Adrenal gland (tissue), 5 donors: Measurements from ENCODE around the gene ANKFN1.

Experiments
- POLR2A ChIP-seq, 2 donors: fragments of 450-650 bp; IDR thresholded peaks; one replicate each; pipeline ENCODE4 v1.6.1; 2017; ENCODE audit warnings: antibody characterized with exemption in 2 of 2, mild to moderate bottlenecking in 2 of 2, moderate library complexity in 1 of 2
- TF ChIP-seq, protein P1 (sequence below), 6 experiments: fragments of 450-650 bp in 4 of 6; fragments of 200-600 bp in 2 of 6; sonication (generic) in 1 of 6; IDR thresholded peaks; 1 replicate in 5 of 6; 2 replicates in 1 of 6; pipeline versions ENCODE4 v1.5.1 to v1.8.0; 2016 to 2021; ENCODE audit warnings: antibody characterized with exemption in 6 of 6, mild to moderate bottlenecking in 2 of 6, moderate library complexity in 1 of 6
- donor health status: DM: no; HTN: no; CAD: no.

DNA sequence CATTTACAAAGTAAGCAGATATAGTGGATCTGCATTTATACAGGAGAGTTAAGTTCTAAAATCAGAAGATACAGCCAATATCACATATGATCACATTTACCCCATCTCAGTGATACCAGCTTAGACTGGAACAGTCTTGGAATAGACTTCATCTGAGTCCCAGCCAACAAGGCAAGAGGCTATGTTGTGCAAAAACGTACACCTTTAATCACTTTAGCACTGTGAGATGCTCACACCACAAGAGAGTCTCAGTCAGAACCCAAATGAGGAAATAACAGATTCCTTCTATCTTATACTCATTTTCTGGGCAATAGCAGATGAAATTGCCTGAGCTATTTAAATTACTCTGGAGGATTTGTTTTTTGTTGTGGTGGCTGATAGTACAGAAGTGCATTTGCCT, 145.6 kb downstream of the ANKFN1 start:
- no peak for TF ChIP-seq POLR2A (IDR thresholded peaks at IDR 0.05)
- TF ChIP-seq, protein P1, sequence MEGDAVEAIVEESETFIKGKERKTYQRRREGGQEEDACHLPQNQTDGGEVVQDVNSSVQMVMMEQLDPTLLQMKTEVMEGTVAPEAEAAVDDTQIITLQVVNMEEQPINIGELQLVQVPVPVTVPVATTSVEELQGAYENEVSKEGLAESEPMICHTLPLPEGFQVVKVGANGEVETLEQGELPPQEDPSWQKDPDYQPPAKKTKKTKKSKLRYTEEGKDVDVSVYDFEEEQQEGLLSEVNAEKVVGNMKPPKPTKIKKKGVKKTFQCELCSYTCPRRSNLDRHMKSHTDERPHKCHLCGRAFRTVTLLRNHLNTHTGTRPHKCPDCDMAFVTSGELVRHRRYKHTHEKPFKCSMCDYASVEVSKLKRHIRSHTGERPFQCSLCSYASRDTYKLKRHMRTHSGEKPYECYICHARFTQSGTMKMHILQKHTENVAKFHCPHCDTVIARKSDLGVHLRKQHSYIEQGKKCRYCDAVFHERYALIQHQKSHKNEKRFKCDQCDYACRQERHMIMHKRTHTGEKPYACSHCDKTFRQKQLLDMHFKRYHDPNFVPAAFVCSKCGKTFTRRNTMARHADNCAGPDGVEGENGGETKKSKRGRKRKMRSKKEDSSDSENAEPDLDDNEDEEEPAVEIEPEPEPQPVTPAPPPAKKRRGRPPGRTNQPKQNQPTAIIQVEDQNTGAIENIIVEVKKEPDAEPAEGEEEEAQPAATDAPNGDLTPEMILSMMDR (IDR thresholded peaks at IDR 0.05) = no peak
